Hepatocyte (in vitro differentiated cells): Measurements from ENCODE around the gene OAF. TPM values are rescaled to one million over a fixed set of nuclear protein-coding genes. Genes with fewer than 3 reads are reported as not detected.
"Not testable (repeated sequence)": the region's sequence is repeated elsewhere in the genome, so short reads cannot be mapped to it uniquely, and the experiment has no call there.

Experiments
- DNase-seq: peaks from one replicate; pipeline ENCODE4 v3.0.0-alpha.2; 2016; ENCODE audit warnings: low spot score
- H2AFZ ChIP-seq: fragments of 200-600 bp; sonication (generic); 2 replicates; pipeline ENCODE4 v1.6.0; 2016; ENCODE audit warnings: antibody characterized with exemption, mild to moderate bottlenecking
- H3K27ac ChIP-seq: fragments of 200-600 bp; sonication (generic); 2 replicates; pipeline ENCODE4 v1.5.1; 2016; ENCODE audit warnings: mild to moderate bottlenecking
- H3K27me3 ChIP-seq: fragments of 200-600 bp; sonication (generic); 2 replicates; pipeline ENCODE4 v1.6.1; 2016
- H3K36me3 ChIP-seq: fragments of 200-600 bp; sonication (generic); replicated peaks from 2 replicates; pipeline ENCODE4 v1.5.1; 2016; ENCODE audit warnings: low read depth; ENCODE audit not compliant: insufficient read depth
- H3K4me1 ChIP-seq: fragments of 200-600 bp; sonication (generic); 2 replicates; pipeline ENCODE4 v1.5.1; 2016; ENCODE audit warnings: mild to moderate bottlenecking, moderate library complexity; ENCODE audit not compliant: insufficient read depth
- H3K4me2 ChIP-seq: fragments of 200-600 bp; sonication (generic); 2 replicates; pipeline ENCODE4 v1.6.0; 2016
- H3K4me3 ChIP-seq: fragments of 200-600 bp; sonication (generic); 2 replicates; pipeline ENCODE4 v1.5.1; 2016; ENCODE audit warnings: mild to moderate bottlenecking
- H3K79me2 ChIP-seq: fragments of 200-600 bp; sonication (generic); 2 replicates; pipeline ENCODE4 v1.6.0; 2017; ENCODE audit warnings: mild to moderate bottlenecking
- H3K9me2 ChIP-seq: fragments of 200-600 bp; sonication (generic); replicated peaks from 2 replicates; pipeline ENCODE4 v1.6.0; 2017; ENCODE audit warnings: mild to moderate bottlenecking; ENCODE audit not compliant: insufficient read depth
- H3K9me3 ChIP-seq: fragments of 200-600 bp; sonication (generic); 2 replicates; pipeline ENCODE4 v1.5.1; 2016; ENCODE audit warnings: low read depth, mild to moderate bottlenecking
- H4K20me1 ChIP-seq: fragments of 200-600 bp; sonication (generic); 2 replicates; pipeline ENCODE4 v1.6.0; 2016; ENCODE audit warnings: mild to moderate bottlenecking; ENCODE audit not compliant: insufficient read depth, poor library complexity, severe bottlenecking
- CTCF ChIP-seq: fragments of 200-600 bp; sonication (generic); IDR thresholded peaks from 2 replicates; pipeline ENCODE4 v1.5.1; 2016; ENCODE audit warnings: antibody characterized with exemption, mild to moderate bottlenecking; ENCODE audit not compliant: poor library complexity
- EZH2 ChIP-seq: fragments of 200-600 bp; sonication (generic); IDR thresholded peaks from 2 replicates; pipeline ENCODE4 v1.6.1; 2016; ENCODE audit warnings: antibody characterized with exemption, mild to moderate bottlenecking, borderline replicate concordance
- EZH2phosphoT487 ChIP-seq: fragments of 200-600 bp; sonication (generic); IDR thresholded peaks from one replicate; pipeline ENCODE4 v1.6.1; 2018; ENCODE audit warnings: antibody characterized with exemption, mild to moderate bottlenecking, low read depth, moderate library complexity; ENCODE audit not compliant: unreplicated experiment, severe bottlenecking
- WGBS: methylation state at CpG from one replicate; pipeline ENCODE4 v1.1.6; 2016; ENCODE audit warnings: low lambda C conversion rate; ENCODE audit errors: missing lambda C conversion rate; 5-methylcytosine and 5-hydroxymethylcytosine counted together
- polyA plus RNA-seq: library from polyadenylated mRNA; unstranded; fragments of >200 nt; fragmentation: Nextera tagmentation; extraction: Ambion mirVana; gene quantifications from 2 replicates; pipeline ENCODE4 v1.2.1, GENCODE V29; 2016
- total RNA-seq: library from RNA; depleted of rRNA; stranded (reverse); fragments of >200 nt; gene quantifications from 2 replicates; pipeline ENCODE4 v1.2.3, GENCODE V29; 2014

OAF gene
- total and polyA plus RNA-seq, 2 experiments from 2014 or later, result 63.9 to 102 TPM

GRCh38 chr11:120174866-120175265 is 36.0 kb upstream of the OAF start:
- Histone ChIP-seq H3K4me3 (no peak overlapping the region), H3K4me1 (peaks cover 19% of the 10 kb centered on the region), H3K27ac (no peak overlapping the region), H3K9me2 (no peaks in the 10 kb centered on the region), H3K36me3 (no peaks in the 10 kb centered on the region), H2AFZ (no peak overlapping the region), H3K4me2 (no peak overlapping the region), H3K9me3 (no peaks in the 10 kb centered on the region), H3K27me3 (peaks cover 3% of the 10 kb centered on the region), H4K20me1 (no peaks in the 10 kb centered on the region), H3K79me2 (no peaks in the 10 kb centered on the region)
- DNase-seq, result no peak
- 76% methylated on average over 4 of the region's 4 CpGs for WGBS
- TF ChIP-seq CTCF, result no peak

- no peak overlapping the region for H3K27ac ChIP-seq
- no peak overlapping the region for H2AFZ ChIP-seq
- H3K4me2 ChIP-seq, result no peak overlapping the region
- WGBS, result 66% methylated on average over 5 of the region's 5 CpGs
- DNase-seq, result no peak
- H3K9me2 ChIP-seq, result no peaks in the 10 kb centered on the region
- H3K9me3 ChIP-seq, result no peaks in the 10 kb centered on the region
- H3K36me3 ChIP-seq, result no peaks in the 10 kb centered on the region
- H4K20me1 ChIP-seq, result no peaks in the 10 kb centered on the region
- H3K4me1 ChIP-seq, result peaks cover 28% of the 10 kb centered on the region
- H3K4me3 ChIP-seq, result no peak overlapping the region
- H3K27me3 ChIP-seq, result no peaks in the 10 kb centered on the region
- TF ChIP-seq CTCF (no peak), EZH2phosphoT487 (no peak), EZH2 (no peak)
- H3K79me2 ChIP-seq, result no peaks in the 10 kb centered on the region
These were observed 32.2 kb upstream of the OAF start for GRCh38 chr11:120178561-120179056.

GRCh38 chr11:120179057-120179672 is 31.7 kb upstream of the OAF start:
- Histone ChIP-seq H3K4me2 (no peak overlapping the region), H3K27me3 (no peaks in the 10 kb centered on the region), H3K4me3 (no peak overlapping the region), H3K4me1 (peaks cover 28% of the 10 kb centered on the region), H4K20me1 (no peaks in the 10 kb centered on the region), H3K79me2 (no peaks in the 10 kb centered on the region), H3K27ac (no peak overlapping the region), H2AFZ (no peak overlapping the region), H3K36me3 (no peaks in the 10 kb centered on the region), H3K9me3 (no peaks in the 10 kb centered on the region), H3K9me2 (no peaks in the 10 kb centered on the region)
- 89% methylated on average over 10 of the region's 10 CpGs for WGBS
- no peak for DNase-seq
- TF ChIP-seq EZH2, result no peak
- no peak for TF ChIP-seq CTCF
- TF ChIP-seq EZH2phosphoT487, result no peak

GRCh38 chr11:120180063-120180462 is 30.8 kb upstream of the OAF start:
- not testable (repeated sequence) for H3K9me2 ChIP-seq, H3K36me3 ChIP-seq, H3K27ac ChIP-seq, H3K79me2 ChIP-seq, H2AFZ ChIP-seq, H3K9me3 ChIP-seq, H3K27me3 ChIP-seq, H3K4me2 ChIP-seq, H4K20me1 ChIP-seq, H3K4me3 ChIP-seq
- 97% methylated on average over 6 of the region's 6 CpGs for WGBS
- DNase-seq, result peak; percentile 3
- H3K4me1 ChIP-seq, result peaks cover 36% of the 10 kb centered on the region
